Coronary artery (tissue), 2 donors: ENCODE results near the gene SERPINB6.
"Not testable (repeated sequence)": the region's sequence is repeated elsewhere in the genome, so short reads cannot be mapped to it uniquely, and the experiment has no call there.

Experiments
- DNase-seq: peaks from one replicate; pipeline ENCODE4 v3.0.0-alpha.2; 2017; ENCODE audit warnings: low spot score
- H3K27ac ChIP-seq, 2 donors: fragments of 200-600 bp; sonication (generic); one replicate each; pipeline ENCODE4 v1.5.1; 2016 to 2019
- H3K4me3 ChIP-seq: fragments of 200-600 bp; sonication (generic); 2 replicates; pipeline ENCODE4 v1.5.1; 2016; ENCODE audit warnings: mild to moderate bottlenecking, moderate library complexity
- TF ChIP-seq, protein P1 (sequence below): fragments of 200-600 bp; sonication (generic); IDR thresholded peaks from one replicate; pipeline ENCODE4 v1.5.1; 2019; ENCODE audit warnings: antibody characterized with exemption

The SERPINB6 gene

DNA sequence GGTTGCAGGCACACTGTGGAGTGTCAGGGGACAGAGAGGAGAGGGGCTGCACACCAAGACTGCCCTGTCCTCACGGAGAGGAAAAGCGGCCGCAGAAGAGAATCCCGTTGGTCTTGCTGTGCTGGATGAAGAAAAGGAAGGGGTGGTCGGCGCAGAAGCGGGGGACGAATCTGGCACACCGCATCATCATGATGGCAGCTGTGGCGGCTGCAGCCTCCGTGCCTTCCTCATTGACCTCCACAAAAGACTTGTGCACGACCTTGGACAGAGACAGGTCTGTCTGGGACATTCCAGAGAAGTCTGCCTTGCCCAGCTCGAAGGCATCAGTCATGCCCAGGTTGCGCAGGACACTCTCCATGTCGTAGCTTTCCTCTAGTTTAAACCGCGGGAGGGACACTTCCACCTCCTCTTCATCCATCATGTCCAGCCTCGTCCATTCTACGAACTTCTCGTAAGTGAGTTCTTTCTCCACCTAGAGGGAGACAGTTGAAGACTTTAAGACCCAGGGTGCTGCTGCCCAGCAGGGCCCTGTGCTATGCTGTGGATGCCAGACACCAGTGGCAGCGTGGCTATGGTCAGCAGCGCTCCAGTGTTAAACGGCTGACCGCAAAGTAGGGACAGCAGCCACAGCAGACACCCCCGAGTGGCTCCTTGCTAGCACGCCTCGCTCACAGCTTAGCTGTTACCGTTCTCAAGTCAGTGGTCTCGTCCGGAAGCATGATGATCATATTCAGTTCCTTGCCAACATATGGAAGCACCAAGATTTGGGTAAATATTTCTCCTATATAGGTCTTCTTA is 22.9 kb downstream of the SERPINB6 start:
- Histone ChIP-seq H3K4me3 (no peak overlapping the region), H3K27ac (no peak overlapping the region)
- TF ChIP-seq, protein P1, sequence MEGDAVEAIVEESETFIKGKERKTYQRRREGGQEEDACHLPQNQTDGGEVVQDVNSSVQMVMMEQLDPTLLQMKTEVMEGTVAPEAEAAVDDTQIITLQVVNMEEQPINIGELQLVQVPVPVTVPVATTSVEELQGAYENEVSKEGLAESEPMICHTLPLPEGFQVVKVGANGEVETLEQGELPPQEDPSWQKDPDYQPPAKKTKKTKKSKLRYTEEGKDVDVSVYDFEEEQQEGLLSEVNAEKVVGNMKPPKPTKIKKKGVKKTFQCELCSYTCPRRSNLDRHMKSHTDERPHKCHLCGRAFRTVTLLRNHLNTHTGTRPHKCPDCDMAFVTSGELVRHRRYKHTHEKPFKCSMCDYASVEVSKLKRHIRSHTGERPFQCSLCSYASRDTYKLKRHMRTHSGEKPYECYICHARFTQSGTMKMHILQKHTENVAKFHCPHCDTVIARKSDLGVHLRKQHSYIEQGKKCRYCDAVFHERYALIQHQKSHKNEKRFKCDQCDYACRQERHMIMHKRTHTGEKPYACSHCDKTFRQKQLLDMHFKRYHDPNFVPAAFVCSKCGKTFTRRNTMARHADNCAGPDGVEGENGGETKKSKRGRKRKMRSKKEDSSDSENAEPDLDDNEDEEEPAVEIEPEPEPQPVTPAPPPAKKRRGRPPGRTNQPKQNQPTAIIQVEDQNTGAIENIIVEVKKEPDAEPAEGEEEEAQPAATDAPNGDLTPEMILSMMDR: no peak
- no peak for DNase-seq

DNA sequence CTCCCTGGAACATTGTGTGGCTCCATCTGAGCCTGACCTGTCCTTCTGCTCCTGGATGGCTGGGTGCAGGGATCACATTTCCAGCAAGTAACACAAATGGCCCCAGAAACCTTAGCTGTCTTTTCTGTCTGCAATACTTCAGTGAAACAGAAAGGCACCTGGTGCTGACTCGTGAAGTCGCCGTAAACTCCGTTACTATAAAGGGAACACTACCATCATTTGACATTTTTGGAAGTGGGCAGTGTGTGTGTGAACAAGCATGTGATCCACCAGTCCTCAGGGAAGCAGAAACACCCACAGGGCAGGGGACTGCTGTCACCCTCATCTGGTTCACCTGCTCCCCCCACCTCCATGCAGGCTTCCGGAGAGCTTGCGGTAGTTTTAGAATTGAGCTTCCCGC is 23.9 kb downstream of the SERPINB6 start:
- no peak for DNase-seq
- no peak overlapping the region for H3K27ac ChIP-seq
- TF ChIP-seq, protein P1: no peak

DNA sequence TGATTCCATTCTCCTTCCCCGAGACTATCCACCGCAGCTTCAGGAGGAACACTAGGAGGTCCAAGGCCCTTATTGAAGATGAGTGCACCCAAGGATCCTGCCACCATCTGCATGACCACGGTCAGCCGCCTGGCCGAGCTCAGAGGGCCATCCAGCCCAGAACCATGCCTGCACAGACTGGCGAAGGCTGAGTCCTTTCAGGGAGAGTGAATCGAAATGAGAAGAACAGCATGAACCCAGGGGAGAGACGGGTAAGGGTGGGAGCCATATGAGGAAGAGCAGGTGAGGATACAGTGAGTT is 26.3 kb downstream of the SERPINB6 start:
- TF ChIP-seq, protein P1: no peak
- no peak overlapping the region for H3K27ac ChIP-seq
- DNase-seq: no peak
- H3K4me3 ChIP-seq: no peak overlapping the region

More for the DNA sequence above, 23.9 kb downstream of the SERPINB6 start:
- no peak overlapping the region for H3K4me3 ChIP-seq

DNA sequence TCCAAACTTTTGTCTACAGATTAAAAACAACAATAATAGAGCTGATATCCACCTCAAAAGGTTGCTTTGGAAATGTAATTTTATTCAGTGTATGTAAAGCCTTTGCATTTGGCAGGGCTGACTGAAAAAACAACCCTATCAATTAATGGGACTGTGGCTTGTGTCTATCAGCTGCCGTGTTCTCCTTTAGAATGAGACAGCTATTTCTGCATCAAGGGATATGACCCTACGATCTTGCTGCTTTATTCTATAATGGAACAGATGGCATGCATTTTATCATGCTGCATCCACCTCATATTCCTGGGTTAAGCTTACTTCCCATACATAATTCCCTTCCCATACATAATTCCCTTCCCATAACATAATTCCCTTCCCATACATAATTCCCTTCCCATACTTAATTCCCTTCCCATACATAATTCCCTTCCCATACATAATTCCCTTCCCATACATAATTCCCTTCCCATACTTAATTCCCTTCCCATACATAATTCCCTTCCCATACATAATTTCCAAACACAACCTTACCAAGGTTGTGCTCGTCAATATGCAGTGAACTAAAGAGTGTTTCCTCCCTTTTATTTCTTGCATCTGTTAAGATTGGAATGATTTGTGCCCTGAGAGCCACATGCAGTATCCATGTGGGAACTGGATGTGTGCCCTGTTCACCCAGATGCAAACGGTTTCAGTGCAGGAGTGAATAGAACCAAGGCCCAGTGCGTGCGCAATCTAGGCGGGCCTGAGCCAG is 26.8 kb downstream of the SERPINB6 start:
- Histone ChIP-seq H3K4me3 (no peak overlapping the region), H3K27ac (no peak overlapping the region)
- TF ChIP-seq, protein P1: no peak
- DNase-seq: no peak

DNA sequence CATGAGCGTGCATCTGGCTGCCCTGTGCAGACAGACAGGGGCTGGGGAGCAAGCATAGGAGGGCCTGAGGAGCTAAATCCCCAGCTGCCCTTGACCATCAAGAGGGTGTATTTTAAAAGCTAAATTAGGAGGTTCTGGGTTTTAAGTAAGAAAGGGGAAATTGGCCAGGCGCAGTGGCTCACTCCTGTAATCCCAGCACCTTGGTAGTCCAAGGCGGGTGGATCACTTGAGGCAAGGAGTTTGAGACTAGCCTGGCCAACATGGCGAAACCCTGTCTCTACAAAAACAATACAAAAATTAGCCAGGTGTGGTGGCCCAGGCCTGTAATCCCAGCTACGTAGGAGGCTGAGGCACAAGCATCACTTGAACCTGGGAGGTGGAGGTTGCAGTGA is 27.8 kb downstream of the SERPINB6 start:
- peak; percentile 50 for DNase-seq
- TF ChIP-seq, protein P1: no peak
- H3K4me3 ChIP-seq: no peak overlapping the region
- H3K27ac ChIP-seq: no peak overlapping the region

DNA sequence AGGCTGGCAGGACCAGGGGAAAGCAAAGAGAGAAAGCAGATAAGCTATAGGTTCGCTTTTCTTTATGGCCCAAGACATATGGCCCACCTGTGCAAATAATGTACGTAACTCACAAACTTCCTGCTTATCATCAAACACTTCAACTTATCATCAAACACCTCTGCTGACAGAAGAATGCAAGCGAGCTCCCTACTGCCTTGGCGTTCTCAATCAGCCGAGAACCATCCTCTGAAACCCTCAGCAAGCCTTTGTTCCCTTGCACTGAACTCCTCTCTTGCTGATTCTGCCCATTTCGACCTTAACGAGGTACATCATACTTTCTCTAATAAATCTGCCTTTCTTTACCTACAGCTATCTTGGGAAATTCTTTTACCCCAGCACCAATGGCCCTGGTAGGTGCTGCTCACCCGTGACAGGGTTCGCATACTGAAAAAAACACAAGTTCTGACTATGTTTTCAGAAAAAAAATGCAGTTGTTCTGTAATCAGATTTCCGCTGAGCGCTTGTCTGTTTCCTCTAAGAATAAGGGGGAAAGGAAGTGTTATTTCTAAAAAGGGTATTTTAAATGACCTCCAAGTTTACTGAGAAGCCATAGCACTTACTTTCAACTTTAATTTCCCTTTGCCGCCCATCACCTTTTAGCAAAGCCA is 28.3 kb downstream of the SERPINB6 start:
- peak; percentile 5 for DNase-seq
- peak overlapping the region; percentile 1 for H3K4me3 ChIP-seq
- peak overlapping the region in 1 of 2 donors; percentile 16 for H3K27ac ChIP-seq
- TF ChIP-seq, protein P1: no peak

DNA sequence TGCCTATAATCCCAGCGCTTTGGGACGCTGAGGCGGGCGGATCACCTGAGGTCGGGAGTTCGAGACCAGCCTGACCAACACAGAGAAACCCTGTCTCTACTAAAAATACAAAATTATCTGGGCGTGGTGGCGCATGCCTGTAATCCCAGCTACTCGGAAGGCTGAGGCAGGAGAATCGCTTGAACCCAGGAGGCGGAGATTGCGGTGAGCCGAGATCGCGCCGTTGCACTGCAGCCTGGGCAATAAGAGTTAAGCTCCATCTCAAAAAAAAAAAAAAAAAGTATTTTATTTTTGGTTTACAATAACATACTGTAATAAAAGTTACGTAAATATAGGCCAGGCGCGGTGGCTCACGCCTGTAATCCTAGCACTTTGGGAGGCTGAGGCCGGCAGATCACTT is 29.3 kb downstream of the SERPINB6 start:
- not testable (repeated sequence) for H3K4me3 ChIP-seq, H3K27ac ChIP-seq
- peak; percentile 4 for DNase-seq
